Activated CD4-positive, alpha-beta T cell treated with anti-CD3 and anti-CD28 coated beads, Interleukin-2, amount 50 U/mL, for 1 hour (primary cell): Measurements from ENCODE around the gene HIVEP1.

Experiments
- DNase-seq: peaks from one replicate; pipeline ENCODE4 v3.0.0-alpha.2; 2020

The HIVEP1 gene

DNA sequence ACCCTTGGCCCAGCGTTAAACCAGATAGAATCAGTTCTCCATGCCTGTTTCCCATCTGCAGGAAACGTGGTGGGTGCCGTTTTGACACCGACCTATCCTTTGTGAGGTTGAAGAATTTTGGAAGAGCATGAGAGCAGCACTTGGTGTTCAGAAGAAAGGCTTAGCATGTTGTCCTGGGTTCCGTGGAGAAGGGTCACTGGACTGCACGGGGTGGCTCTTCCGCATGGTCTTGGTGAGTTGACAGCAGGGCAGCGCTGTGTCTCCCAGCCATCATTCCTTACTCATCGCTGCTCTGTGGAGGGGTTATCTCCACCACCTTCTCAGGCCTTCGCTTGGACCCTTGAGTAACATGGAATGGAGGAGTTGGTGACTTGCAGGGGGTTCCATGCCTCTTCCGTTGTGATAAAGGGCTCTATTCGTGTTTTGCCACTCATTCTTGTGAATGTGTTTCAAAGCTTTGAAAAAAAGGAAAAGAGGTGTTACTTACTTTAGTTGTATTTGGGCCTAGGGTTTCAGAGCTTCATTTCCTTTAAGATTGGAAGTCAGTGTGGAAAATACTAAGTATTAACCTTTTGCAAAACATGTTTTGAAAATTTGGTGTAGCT lies 8.2 kb downstream of the HIVEP1 start:
- no peak for DNase-seq

DNA sequence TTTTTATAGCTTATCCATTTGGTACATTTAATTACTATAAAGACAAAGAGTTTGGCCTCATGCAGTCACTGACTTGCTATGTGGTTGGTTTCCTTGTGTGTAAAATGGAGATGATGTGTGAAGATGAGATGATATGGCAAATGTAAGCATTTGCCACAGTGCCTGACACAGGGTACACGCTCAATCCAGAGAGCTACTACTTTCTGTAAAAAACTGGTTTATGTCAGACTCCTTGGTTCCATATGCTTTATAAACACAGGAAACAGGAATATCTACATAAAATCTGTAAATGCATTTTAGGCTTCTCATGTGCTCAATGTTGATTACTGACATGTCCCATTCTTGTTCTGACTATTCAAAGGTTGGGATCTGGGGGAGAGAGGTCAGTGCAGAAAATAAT lies 10.4 kb downstream of the HIVEP1 start:
- no peak for DNase-seq

DNA sequence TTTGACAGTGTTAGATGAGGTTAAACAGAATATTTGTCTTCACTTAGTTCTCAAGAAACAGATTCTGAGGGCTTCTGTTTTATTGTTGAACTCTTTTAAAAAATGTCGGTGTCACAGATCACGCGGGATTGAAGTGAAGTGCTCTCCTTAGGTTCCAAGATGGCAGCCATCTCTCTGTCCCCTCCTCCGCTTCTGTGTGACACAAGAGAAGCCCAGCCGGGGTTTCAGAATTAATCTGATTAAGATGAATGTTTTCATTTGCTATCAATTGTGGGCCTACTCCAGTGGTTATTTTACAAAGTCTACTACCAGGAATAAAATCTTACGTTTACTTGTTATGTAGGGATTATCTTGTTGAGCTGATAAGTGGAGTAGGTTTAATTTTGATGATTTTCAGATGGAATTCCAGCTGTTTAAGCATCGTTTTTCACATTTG lies 10.9 kb downstream of the HIVEP1 start:
- no peak for DNase-seq

GRCh38 chr6:12024216-12024615 lies 12.1 kb downstream of the HIVEP1 start:
- DNase-seq = no peak

DNA sequence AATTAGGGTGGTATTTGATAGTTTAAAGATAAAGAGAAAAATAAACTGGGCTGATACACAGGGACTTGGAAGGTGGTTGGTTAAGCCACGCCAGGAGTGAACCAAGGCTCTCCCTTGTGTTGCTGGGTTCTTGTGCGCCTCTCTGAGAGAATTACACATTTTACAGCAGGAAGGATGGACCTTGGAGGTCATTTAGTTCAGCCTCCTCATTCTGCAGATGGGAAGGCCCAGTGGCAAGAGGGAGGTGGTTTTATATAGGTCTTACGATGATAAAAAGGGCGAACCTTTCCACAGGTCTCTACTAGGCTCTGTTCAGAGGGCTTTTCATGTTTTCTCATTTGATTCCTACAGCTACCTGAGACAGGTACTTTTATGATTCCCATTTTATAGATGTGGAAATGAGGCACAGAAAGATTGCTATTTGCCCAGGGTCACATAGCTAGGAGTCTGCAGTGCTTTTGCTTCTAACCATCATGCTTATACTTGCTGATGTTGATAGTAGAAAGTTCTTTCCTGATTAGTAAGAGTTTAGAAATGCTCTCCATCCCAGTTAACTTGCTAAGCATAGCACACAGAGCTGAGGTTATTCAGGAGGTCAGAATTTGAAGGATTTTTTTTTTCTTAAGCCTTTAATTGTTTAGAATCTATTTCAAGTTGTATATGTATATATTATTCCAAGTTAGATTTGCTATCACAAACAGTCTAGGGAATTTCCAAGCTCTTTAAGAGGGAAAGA lies 12.8 kb downstream of the HIVEP1 start:
- no peak for DNase-seq

- DNase-seq = no peak
Measured at GRCh38 chr6:12026120-12026519, 14.0 kb downstream of the HIVEP1 start.

DNA sequence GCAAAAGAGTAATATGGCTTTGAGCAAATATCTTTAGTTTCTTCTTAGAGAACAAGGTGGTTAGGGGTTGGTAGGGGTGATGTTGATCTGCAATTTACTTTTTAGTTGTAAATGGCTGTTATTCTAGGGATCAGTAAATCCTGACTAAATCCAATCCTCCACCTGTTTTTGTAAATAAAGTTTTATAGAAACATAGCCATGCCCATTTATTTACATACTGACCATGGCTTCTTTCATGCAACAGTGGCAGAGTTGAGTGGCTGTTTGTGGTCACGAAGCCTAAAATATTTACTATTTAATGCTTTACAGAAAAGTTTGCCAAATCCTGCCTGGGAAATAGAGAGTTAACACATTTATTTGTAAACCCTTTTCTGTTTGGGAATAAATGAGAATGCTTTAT lies 14.7 kb downstream of the HIVEP1 start:
- DNase-seq = no peak

GRCh38 chr6:12028213-12028612 lies 16.1 kb downstream of the HIVEP1 start:
- DNase-seq = no peak

GRCh38 chr6:12029979-12030737 lies 18.0 kb downstream of the HIVEP1 start:
- no peak for DNase-seq

DNA sequence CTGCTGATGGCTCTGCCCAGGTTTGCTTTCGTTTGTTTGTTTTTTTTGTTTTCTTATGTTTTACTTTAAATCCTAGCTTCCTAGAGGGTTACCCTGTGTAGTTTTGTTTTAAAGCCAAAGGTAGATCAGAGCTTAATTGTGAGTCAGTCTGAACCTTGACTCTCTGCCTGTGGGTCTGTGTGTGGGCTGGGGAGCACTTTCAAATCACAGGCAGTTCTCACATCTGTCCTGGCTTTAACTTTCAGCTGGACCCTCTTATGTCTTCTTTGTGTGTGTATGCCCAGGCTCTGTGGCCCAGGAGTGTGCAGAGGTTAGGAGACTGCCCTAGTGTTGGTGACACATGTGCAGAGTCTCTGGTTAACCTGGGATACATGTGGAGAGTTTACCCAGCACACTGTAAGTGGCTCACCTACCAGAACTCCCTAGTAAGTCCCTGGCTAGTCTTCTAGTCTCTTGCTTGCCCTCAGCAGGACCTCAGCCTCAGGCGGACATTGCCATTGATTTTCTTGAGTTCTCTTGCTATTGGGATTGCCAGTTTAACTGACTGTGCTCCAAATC lies 19.0 kb downstream of the HIVEP1 start:
- no peak for DNase-seq

DNA sequence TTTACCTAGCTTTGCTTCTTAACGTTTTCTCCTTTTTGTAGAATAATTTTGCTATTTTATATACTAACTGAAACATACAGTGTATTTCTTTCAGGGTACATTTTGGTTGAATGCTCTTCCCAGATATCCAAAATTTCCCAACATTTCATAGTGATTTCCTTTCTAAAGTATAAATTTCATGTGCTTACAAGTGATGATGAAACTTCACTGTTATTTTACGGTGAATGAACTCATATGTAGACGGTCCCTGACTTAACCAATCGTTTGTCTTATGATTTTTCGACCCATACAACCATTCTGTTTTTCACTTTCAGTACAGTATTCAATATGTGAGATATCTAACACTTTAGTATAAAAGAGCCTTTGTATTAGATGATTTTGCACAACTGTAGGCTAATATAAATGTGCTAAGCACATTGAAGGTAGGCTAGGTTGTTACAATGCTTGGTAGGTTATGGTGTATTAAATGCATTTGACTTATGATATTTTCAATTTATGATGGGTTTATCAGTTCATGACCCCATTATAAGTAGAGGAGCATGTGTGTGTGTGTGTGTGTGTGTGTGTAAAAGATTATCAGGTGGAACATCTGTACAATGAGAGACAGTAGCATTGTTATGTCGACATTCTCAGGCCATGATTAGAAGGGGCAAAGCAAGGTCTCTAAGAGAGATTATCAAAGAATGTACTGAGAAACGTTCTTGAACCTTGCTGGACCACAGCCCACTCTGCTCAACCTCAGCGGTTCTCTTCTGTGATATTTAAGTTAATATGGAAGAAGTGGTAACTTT lies 20.9 kb downstream of the HIVEP1 start:
- DNase-seq = no peak

DNA sequence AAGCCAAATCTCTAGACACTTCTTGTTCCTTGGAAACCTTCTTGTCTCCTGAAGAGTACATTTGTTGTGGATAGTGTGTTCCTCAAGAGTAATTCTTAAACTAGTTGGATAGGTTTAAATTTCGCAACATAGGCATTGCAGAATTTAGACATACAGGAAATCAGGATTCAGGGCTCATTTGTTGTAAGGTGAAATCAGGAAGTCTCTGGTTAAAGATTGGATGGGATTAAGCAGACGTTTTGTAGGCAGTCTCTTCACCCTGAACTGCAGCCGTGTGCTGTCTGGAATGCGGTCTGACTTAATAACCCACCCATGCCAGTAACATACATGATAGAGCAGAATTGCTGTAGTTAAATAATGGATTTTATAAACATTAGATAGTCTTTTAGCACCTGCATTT lies 21.7 kb downstream of the HIVEP1 start:
- DNase-seq = no peak

DNA sequence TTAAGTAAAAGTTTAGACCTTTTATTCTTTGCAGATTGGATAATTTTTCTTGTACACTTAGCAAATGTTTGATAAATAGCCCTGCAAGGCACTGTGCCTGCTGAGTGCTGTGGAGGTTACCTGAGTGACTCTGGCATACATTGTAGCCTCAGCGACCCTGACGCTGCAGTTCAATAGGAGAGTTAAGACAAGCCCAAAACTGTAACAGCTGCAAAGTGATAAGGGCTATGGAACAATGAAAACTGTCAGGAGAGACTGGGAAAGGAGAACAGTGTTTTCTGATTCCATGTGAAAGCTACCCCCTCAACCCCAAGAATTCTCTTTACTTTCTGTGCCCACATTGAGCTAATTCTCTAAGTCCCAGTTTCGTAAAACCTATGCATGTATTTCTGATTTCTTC lies 22.2 kb downstream of the HIVEP1 start:
- no peak for DNase-seq

DNA sequence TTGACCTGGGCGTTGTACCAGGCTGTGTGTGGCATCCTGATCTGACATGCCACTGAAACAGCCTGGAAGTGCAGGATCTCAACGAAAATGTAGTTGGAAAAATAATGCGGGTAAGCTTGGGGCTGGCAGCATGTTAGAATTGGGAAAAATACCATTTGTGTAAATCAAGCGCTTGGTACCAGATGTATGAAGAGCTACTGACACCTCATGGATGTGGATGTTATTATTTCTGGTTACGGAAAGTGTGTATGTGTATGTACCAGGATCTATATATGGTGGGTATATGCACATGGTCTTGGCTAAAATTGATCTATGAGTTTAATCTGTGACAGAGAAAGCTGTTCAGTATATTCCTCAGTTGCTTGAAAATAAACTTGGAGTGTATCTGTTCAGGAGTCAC lies 22.7 kb downstream of the HIVEP1 start:
- no peak for DNase-seq

DNA sequence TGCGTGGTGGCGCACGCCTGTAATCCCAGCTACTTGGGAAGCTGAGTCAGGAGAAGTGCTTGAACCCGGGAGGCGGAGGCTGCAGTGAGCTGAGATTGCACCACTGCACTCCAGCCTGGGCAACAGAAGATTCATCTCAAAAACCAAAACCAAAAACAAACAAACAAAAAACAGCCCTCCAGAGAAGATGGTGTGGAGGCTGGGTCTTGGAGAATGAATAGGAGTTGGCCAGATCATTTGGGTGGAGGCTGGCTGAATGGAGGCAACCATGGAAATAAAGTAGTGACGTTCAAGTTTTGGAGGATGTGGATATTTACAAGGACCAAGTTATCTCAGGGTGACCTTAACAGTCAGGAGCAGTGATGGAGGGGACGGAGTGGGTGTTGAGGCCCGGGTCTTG lies 24.7 kb downstream of the HIVEP1 start:
- no peak for DNase-seq

DNA sequence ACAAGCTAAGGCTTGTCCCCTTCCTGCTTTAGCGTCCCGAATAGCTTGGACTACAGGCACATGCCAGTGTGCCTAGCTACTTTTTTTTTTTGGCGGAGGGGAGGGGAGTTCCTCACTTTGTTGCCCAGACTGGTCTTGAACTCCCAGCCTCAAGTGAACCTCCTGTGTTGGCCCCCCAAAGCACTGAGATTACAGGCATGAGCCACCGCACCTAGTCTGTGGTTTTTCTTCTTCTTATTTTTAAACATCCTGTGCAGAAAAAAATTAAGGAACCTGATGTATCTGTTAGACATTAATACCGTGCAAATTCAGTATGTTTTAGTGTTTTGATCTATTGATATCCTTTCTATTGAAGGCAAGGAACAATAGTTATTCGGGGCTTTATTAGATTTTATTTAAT lies 25.7 kb downstream of the HIVEP1 start:
- no peak for DNase-seq

- DNase-seq = no peak
Measured at GRCh38 chr6:12039540-12040459, 27.7 kb downstream of the HIVEP1 start.

- no peak for DNase-seq
Measured at GRCh38 chr6:12047304-12047703, 35.2 kb downstream of the HIVEP1 start.

GRCh38 chr6:12047792-12048432 lies 35.8 kb downstream of the HIVEP1 start:
- no peak for DNase-seq

- no peak for DNase-seq
Measured at GRCh38 chr6:12048609-12049008, 36.5 kb downstream of the HIVEP1 start.

DNA sequence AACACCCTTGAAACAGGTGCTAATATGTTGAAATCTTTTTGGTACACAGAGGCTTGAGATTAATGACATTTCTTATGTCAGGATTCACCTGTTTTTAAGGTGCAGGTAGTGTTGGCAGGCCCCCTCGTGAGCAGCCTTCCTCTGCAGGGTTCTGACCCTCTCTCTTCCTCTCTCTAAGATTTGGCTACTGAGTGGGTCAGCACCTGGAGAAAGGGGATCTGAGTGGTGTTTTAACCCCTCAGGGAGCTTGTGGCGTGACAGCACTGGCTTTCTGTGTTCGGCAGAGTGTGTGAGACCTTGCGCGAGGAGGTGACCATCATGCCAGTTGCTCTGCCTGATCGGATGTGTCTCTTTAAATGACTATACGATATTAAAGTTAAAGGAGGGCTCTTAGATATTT lies 37.1 kb downstream of the HIVEP1 start:
- no peak for DNase-seq
